ENCODE measurements around the gene TLL1.

Gene TLL1

GRCh38 chr4:165926307-165926706, 53.3 kb downstream of the TLL1 start:
- H3K27ac ChIP-seq, result no peak overlapping the region

GRCh38 chr4:165927366-165927765, 54.3 kb downstream of the TLL1 start:
- TF ChIP-seq ZFX (IDR thresholded peaks at IDR 0.05; ENCODE audit: borderline replicate concordance), result no peak
- TF ChIP-seq, protein P1, sequence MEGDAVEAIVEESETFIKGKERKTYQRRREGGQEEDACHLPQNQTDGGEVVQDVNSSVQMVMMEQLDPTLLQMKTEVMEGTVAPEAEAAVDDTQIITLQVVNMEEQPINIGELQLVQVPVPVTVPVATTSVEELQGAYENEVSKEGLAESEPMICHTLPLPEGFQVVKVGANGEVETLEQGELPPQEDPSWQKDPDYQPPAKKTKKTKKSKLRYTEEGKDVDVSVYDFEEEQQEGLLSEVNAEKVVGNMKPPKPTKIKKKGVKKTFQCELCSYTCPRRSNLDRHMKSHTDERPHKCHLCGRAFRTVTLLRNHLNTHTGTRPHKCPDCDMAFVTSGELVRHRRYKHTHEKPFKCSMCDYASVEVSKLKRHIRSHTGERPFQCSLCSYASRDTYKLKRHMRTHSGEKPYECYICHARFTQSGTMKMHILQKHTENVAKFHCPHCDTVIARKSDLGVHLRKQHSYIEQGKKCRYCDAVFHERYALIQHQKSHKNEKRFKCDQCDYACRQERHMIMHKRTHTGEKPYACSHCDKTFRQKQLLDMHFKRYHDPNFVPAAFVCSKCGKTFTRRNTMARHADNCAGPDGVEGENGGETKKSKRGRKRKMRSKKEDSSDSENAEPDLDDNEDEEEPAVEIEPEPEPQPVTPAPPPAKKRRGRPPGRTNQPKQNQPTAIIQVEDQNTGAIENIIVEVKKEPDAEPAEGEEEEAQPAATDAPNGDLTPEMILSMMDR (IDR thresholded peaks at IDR 0.05), result no peak
- no peak overlapping the region for H3K27ac ChIP-seq

More at GRCh38 chr4:165926307-165926706, 53.3 kb downstream of the TLL1 start:
- TF ChIP-seq ZFX (IDR thresholded peaks at IDR 0.05; ENCODE audit: borderline replicate concordance), result no peak
- TF ChIP-seq, protein P1 (IDR thresholded peaks at IDR 0.05), result no peak

DNA sequence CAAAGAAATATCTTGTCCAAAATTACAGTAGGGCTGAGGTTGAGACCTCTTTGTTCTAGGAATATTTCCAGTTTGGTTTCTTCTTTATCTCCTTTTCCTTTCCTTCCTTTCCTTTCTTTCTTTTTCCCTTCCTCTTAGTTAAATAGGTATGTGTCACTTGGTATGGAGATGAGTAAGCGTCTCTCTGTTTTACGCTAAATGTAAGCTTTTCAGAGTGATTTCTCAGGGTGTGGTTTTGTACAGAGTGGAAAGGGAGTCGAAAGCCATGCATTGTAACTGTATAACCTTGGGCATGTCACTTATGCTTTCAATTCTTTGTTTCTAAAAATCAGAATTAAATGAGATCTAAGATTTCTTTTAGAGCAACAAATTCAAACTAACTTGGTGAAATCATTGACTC, 54.8 kb downstream of the TLL1 start:
- no peak overlapping the region for H3K27ac ChIP-seq
- TF ChIP-seq, protein P1 (IDR thresholded peaks at IDR 0.05), result no peak
- no peak for TF ChIP-seq ZFX (IDR thresholded peaks at IDR 0.05; ENCODE audit: borderline replicate concordance)

GRCh38 chr4:165928601-165929000, 55.6 kb downstream of the TLL1 start:
- TF ChIP-seq ZFX (IDR thresholded peaks at IDR 0.05; ENCODE audit: borderline replicate concordance), result no peak
- TF ChIP-seq, protein P1 (IDR thresholded peaks at IDR 0.05), result no peak
- H3K27ac ChIP-seq, result no peak overlapping the region

DNA sequence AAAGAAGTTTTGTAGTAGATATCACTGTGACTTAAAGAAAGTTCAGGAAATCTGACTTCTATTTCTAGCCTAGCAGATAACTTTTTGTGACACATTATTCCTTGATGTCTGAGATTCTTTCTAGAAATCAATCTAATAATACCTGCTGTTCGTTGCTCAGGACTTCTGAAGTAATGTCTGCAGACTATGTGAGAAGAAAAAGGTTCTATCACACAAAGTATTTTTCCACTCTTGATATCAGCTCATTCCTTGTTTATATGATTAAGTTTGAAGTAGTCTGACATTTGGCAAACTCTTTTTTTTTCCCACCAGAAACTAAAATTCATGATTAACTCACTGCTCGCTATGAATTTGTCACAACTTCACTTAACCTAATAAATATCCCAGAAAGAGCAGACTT, 56.6 kb downstream of the TLL1 start:
- no peak overlapping the region for H3K27ac ChIP-seq
- TF ChIP-seq ZFX (IDR thresholded peaks at IDR 0.05; ENCODE audit: borderline replicate concordance), result no peak
- TF ChIP-seq, protein P1 (IDR thresholded peaks at IDR 0.05), result no peak

DNA sequence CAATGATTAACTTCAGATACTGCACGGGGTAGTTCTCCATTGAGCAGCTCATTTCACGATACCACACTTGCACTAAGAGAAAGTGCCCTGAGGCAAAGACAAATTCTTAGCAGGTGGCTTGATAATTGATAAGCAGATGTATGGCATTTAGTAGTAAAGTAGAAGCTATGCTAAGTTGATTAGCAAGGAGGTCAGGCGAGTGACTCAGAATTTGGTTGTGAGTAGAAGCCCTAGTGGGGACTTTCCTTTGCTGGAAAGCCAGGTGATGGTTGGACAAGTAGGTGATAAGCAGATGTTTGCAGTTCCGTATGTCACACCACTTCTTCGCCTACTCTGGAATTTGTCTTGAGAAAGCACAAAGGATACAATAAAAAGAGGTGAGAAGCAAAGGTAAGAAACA, 58.7 kb downstream of the TLL1 start:
- H3K27ac ChIP-seq, result no peak overlapping the region
- no peak for TF ChIP-seq ZFX (IDR thresholded peaks at IDR 0.05; ENCODE audit: borderline replicate concordance)
- TF ChIP-seq, protein P1 (IDR thresholded peaks at IDR 0.05), result no peak

DNA sequence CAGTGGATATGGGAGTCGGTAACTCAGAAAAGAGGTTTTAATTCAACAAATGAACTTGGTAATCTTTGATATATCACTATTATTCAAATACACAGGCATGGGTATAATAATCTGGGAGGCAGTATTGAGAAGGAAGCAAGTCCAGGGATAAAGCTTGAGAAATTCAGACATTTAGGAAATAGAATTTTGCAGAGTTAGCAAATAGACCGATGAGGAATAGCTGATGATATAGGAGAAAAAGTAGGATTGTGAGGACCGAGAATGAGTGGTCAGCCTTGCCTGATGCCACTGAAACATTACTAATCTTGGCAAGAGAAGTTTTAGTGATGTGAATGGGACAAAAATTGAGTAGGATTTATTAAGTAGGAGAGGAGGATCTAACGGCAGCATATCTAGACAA, 71.9 kb downstream of the TLL1 start:
- no peak for TF ChIP-seq ZFX (IDR thresholded peaks at IDR 0.05; ENCODE audit: borderline replicate concordance)
- TF ChIP-seq, protein P1 (IDR thresholded peaks at IDR 0.05), result no peak
- H3K27ac ChIP-seq, result no peak overlapping the region
